NT2/D1 (cell line): Measurements from ENCODE around the gene ZYG11B.

Experiments used
- SUZ12 ChIP-seq: IDR thresholded peaks from 2 replicates; pipeline ENCODE4 v1.6.1; 2011; ENCODE audit not compliant: insufficient read length, insufficient read depth; ENCODE audit errors: extremely low read depth
- YY1 ChIP-seq: IDR thresholded peaks from 2 replicates; pipeline ENCODE4 v1.6.1; 2011; ENCODE audit not compliant: insufficient read length, insufficient read depth
- ZNF274 ChIP-seq: IDR thresholded peaks from 2 replicates; pipeline ENCODE4 v1.6.1; 2011; ENCODE audit warnings: mild to moderate bottlenecking, low read depth, low read length

- TF ChIP-seq YY1 (no peak), ZNF274 (no peak), SUZ12 (no peak)
These were observed 69.2 kb downstream of the ZYG11B start for GRCh38 chr1:52795464-52795863.
